ENCODE measurements around the gene GPX2. TPM values are rescaled to one million over a fixed set of nuclear protein-coding genes. Genes with fewer than 3 reads are reported as not detected.
A peak's percentile ranks its signal among the peaks of the same experiment; 100 is the strongest.

GPX2 gene
- total RNA-seq, 6 donors from 2014 or later, result 0.91 to 9.5 (median 2.2) TPM

- H3K4me3 ChIP-seq, result no peak overlapping the region
- no peaks in the 10 kb centered on the region for H3K9me3 ChIP-seq
- TF ChIP-seq POLR2AphosphoS5 (IDR thresholded peaks at IDR 0.05) (no peak), POLR2A (IDR thresholded peaks at IDR 0.05) (no peak), EP300 (IDR thresholded peaks at IDR 0.05) (no peak)
- TF ChIP-seq, protein P1, sequence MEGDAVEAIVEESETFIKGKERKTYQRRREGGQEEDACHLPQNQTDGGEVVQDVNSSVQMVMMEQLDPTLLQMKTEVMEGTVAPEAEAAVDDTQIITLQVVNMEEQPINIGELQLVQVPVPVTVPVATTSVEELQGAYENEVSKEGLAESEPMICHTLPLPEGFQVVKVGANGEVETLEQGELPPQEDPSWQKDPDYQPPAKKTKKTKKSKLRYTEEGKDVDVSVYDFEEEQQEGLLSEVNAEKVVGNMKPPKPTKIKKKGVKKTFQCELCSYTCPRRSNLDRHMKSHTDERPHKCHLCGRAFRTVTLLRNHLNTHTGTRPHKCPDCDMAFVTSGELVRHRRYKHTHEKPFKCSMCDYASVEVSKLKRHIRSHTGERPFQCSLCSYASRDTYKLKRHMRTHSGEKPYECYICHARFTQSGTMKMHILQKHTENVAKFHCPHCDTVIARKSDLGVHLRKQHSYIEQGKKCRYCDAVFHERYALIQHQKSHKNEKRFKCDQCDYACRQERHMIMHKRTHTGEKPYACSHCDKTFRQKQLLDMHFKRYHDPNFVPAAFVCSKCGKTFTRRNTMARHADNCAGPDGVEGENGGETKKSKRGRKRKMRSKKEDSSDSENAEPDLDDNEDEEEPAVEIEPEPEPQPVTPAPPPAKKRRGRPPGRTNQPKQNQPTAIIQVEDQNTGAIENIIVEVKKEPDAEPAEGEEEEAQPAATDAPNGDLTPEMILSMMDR (IDR thresholded peaks at IDR 0.05), result no peak
- peak overlapping the region in 1 of 4 donors; percentile 4 for H3K27ac ChIP-seq
- H3K36me3 ChIP-seq, result peaks cover 12 to 83% (median 19%) of the 10 kb centered on the region in 4 donors
- ATAC-seq (ENCODE audit: low FRiP score in 2 of 2) (no peak), DNase-seq (no peak)
- H3K27me3 ChIP-seq, result no peaks in the 10 kb centered on the region
- H3K4me1 ChIP-seq, result peaks cover 0 to 6% (median 2%) of the 10 kb centered on the region in 4 donors
- WGBS, 2 donors, result 83 to 96% methylated on average over 2 of the region's 2 CpGs
Observed at GRCh38 chr14:64931123-64931522, 11.4 kb downstream of the GPX2 start.

DNA sequence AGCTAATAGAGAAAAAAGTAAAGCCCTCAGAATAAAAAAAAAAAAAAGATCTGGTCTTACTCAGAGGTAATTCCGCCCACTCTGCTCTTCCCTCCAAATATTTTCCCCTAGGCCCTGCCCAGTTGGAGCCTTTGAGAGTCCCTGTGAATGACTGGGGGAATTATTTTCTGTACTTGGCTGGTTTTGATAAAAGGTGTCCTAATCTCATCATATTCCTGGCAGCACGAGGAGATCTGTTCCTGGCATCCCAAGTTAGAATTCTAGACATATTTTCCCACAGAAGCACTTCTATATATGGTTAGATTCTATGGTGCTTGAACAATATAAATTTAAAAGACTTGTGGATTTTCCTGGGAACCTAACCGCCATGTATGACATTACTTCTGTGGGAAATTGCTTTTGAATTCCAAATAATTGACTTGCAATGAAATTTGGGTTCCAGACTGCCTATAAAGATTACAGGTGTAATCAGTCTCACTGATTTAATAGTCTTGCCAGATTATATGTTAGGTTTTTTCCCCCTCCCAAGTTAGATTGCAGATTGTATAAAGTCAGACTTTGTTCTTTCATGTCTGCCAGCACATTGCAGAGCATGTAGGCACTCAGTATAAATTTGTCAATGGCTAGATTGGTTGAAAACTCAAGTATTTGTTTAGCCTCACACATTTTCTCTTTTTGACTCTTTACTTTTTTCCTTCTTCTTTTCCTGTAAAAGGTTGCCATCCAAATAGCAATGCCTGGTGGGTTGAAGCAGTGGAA is 12.3 kb downstream of the GPX2 start:
- 83 to 89% methylated on average over 3 of the region's 3 CpGs for WGBS, 2 donors
- ATAC-seq (ENCODE audit: low FRiP score in 2 of 2) (no peak), DNase-seq (no peak)
- peaks cover 12 to 88% (median 20%) of the 10 kb centered on the region in 4 donors for H3K36me3 ChIP-seq
- H3K4me1 ChIP-seq, result peaks cover 0 to 6% (median under 1%) of the 10 kb centered on the region in 4 donors
- peak overlapping the region in 1 of 4 donors; percentile 4 for H3K27ac ChIP-seq
- H3K27me3 ChIP-seq, result no peaks in the 10 kb centered on the region
- H3K9me3 ChIP-seq, result no peaks in the 10 kb centered on the region
- TF ChIP-seq EP300 (IDR thresholded peaks at IDR 0.05), result no peak
- TF ChIP-seq, protein P1 (IDR thresholded peaks at IDR 0.05), result no peak
- TF ChIP-seq POLR2A (IDR thresholded peaks at IDR 0.05), result no peak
- no peak for TF ChIP-seq POLR2AphosphoS5 (IDR thresholded peaks at IDR 0.05)
- H3K4me3 ChIP-seq, result no peak overlapping the region

DNA sequence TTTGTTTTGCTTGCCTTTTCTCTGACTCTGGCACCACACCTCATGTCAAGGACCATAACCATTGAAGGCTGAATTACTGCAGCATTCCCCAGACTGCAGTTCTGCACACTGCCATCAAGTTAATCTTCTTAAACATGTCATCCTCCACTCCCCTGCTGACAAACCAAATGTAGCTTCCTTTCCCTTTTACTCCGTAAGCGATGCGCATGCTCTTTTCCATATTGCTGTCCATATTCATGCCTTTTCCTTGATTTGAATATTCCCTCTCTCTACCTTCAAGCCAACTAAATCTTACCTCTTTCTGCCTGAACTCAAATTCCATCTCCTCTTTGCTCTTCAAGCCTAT is 13.6 kb downstream of the GPX2 start:
- Histone ChIP-seq H3K4me1 (peaks cover 0 to 6% (median 0%) of the 10 kb centered on the region in 4 donors), H3K27me3 (no peaks in the 10 kb centered on the region), H3K4me3 (no peak overlapping the region), H3K9me3 (no peaks in the 10 kb centered on the region), H3K36me3 (peaks cover 12 to 92% (median 26%) of the 10 kb centered on the region in 4 donors), H3K27ac (no peak overlapping the region)
- DNase-seq (no peak), ATAC-seq (ENCODE audit: low FRiP score in 2 of 2) (no peak)
- TF ChIP-seq EP300 (IDR thresholded peaks at IDR 0.05), result no peak
- no peak for TF ChIP-seq POLR2A (IDR thresholded peaks at IDR 0.05)
- no peak for TF ChIP-seq POLR2AphosphoS5 (IDR thresholded peaks at IDR 0.05)
- TF ChIP-seq, protein P1 (IDR thresholded peaks at IDR 0.05), result no peak
- 94 to 96% methylated on average over 3 of the region's 3 CpGs for WGBS, 2 donors

DNA sequence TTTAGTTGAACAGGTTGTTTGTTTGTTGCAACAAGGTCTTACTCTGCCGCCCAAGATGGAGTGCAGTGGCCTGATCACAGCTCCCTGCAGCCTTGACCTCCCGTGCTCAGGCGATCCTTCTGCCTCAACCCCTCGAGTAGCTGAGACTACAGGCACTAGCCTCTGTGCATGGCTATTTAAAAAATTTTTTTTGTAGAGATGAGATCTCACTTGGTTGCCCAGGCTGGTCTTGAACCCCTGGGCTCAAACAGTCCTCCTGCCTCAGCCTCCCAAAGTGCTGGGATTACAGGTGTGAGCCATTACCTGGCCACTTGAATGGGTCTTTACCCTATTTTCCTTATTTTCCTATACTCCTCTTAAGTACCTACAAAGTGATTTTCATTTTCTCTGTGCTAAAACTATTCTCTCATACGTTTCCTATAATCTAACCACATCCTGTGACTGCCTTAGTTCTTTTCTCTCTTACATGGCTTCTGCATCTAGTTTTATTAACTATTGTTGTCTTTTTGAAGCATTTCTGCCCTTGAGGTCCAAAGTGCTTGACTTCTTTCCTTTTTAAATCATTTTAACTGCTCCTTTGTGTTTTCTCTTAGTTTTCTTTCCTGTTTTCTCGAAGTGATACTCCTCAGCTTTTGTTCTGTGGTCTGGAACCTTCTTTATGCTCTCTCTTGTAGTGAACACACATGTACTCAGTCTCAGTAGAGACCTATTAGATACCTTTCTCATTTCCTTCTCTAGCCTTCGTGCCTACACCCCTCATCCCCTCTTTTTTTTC is 14.1 kb downstream of the GPX2 start:
- no peak for ATAC-seq (ENCODE audit: low FRiP score in 2 of 2)
- Histone ChIP-seq H3K27ac (no peak overlapping the region), H3K4me1 (peaks cover 0 to 6% (median 0%) of the 10 kb centered on the region in 4 donors), H3K4me3 (no peak overlapping the region), H3K27me3 (no peaks in the 10 kb centered on the region), H3K36me3 (peaks cover 12 to 89% (median 24%) of the 10 kb centered on the region in 4 donors), H3K9me3 (no peaks in the 10 kb centered on the region)
- DNase-seq, result no peak
- no peak for TF ChIP-seq EP300 (IDR thresholded peaks at IDR 0.05)
- TF ChIP-seq POLR2AphosphoS5 (IDR thresholded peaks at IDR 0.05), result no peak
- TF ChIP-seq POLR2A (IDR thresholded peaks at IDR 0.05), result no peak
- TF ChIP-seq, protein P1 (IDR thresholded peaks at IDR 0.05), result no peak
- WGBS, 2 donors, result 71 to 78% methylated on average over 7 of the region's 7 CpGs

All from upper lobe of left lung (tissue), 6 donors.